HG03558 (cell line): ENCODE data around the gene PCSK5.

Experiments used
- ATAC-seq: cut with Tn5 transposase; IDR thresholded peaks from one replicate; pipeline ENCODE4 v1.9.1; 2021; ENCODE audit warnings: moderate number of reproducible peaks; ENCODE audit not compliant: unreplicated experiment; ENCODE audit errors: extremely low read depth

The PCSK5 gene

DNA sequence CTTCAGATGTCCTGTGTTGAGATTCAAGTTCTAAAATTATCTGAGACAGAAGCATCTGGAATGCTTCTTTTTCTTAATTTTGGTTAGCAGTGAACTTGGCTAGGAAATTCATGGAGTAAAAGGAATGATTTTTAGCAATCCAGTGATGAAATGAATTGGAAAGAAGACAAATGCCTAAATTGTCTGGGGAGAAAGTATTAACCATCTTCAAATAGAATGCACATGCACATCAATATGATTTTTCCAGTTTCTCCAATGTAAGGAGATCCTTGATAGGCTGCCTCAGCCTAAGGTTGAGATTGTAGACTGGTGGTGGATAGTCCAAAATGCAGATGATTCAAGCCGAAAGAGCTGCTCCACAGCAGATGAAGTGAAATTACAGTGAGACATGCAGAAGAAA, 106.7 kb downstream of the PCSK5 start:
- no peak for ATAC-seq

DNA sequence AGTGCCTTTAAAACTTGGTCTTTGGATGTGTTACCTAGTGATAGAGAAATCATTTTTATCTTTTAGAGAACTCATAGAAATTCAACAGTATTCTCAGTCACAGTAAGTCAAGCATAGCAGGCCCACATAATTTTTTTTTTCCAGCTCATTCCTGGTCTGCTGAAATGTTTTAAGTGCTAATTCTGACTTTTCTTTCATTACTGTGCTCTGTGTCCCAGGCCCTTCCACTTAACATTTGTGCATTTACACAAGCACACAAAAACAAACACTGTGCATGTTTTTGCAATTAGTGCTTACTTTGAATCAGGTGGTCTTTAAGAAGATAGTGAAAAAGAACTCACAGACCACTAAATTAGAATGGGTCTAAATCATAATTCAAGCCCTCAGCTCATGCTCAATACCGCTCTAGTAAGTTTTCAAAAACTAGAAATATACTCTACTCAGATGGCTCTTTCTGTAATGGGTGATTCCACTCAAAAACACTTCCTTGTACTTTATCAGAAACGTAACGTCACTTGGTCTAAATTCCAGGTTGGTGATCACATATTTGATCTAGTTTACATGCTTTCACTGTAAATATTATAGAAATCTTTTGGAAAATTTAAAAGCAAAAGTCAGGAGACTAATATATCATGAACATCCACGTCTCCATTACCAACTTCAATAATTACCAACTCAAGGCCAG, 107.8 kb downstream of the PCSK5 start:
- ATAC-seq, result no peak

DNA sequence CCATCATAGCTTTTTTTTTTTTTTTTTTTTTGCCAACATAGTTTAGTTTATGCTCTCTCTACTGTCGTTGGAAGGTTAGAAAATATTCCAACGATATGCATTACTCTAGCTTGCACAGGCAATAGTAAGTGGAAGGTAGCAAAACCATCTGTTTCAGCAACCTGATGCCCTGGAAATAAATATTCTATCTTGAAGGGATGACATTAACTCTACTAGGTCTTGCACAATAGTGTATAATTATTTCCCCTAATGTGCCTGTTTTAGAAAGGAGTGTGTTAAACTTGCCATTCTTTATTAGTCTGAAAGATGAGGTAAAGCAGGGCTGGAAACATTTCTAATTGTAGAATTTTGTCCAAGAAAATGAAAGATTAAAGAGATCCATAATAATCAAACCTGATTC, 111.0 kb downstream of the PCSK5 start:
- no peak for ATAC-seq

DNA sequence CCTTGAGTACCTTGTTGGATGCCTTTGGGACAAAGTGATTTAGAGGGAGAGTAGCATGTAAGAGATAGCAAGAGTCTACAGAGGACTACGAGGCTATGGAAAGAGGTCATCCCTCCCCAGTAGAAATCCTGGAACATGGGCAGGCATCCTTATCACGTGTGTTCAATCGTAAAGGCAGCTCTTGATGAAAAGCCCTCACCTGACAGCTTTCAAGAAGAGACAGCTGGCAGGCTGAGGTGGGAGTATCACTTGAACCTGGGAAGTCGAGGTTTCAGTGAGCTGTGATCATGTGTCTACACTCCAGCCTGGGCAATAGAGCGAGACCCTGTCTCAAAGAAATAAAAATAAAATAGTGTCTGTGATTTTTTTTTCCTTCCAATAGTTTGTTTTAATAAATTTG, 112.6 kb downstream of the PCSK5 start:
- no peak for ATAC-seq

DNA sequence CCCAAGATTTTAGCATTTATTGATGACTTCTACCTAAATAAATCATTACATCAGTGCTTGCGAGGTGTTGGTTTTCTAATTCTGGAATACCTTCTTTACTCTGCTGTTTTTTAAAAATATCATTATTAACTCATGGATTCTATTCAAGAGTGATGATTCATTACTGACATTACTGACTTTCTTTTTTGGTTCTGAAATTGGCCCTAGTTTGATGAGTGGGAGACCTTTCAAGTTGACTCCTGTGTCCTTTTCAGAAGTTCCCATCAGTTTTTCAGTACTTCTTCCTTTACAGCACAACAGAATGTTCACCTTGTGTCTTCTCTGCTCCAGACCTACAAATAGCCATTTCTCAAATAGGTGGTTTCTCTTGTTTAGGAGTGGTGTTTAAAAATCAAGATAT, 114.1 kb downstream of the PCSK5 start:
- no peak for ATAC-seq

DNA sequence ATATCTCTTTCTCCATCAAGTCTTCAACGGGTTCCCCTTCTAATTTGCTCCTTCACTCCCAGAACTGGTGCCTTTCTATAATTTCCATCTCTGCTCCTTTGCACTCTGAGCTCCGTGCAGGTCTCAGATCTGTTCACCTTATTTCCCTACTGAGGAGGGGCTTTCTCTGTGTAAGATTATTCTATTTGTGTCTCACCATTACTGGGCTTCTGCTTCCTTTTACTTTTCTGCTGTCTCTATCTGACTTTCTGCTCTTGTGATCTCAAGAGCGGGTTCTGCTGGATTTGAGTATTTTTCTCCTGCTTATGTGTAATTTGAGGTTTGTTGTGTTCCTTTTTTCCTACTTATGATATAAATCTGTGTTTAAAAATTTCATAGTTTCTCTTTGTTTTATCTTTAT, 117.5 kb downstream of the PCSK5 start:
- no peak for ATAC-seq

DNA sequence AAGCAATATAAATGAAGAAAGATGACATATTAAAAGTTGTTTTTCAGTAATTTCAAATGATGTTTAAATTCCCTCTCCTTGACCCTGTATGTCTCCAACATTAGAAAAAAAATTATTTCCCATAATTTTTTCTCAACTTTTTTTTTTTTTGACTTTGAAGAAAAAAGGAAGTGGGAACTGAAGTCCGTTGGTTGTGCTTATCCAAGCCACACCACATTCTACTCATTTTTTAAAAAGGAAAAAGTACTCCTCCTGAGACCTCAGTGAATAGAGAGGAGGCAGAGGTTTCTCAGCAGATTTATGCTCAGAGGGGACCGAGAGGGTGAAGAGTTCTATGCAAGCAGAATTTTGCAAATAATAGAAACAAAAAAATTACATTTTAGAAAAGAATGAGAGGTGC, 123.3 kb downstream of the PCSK5 start:
- no peak for ATAC-seq

DNA sequence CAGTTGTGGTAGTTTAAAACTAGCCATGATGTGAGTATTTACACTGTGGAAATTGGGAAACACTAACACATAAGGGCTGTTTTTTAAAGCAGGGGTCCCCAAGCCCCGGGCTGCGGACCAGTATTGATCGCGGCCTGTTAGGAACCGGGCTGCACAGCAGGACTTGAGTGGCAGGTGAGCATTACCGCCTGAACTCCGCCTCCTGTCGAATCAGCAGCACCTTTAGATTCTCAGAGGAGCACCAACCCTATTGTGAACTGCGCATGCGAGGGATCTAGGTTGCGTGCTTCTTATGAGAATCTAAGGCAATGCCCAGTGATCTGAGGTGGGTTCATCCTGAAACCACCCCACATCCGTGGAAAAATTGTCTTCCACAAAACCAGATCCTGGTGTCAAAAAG, 127.8 kb downstream of the PCSK5 start:
- ATAC-seq, result no peak

DNA sequence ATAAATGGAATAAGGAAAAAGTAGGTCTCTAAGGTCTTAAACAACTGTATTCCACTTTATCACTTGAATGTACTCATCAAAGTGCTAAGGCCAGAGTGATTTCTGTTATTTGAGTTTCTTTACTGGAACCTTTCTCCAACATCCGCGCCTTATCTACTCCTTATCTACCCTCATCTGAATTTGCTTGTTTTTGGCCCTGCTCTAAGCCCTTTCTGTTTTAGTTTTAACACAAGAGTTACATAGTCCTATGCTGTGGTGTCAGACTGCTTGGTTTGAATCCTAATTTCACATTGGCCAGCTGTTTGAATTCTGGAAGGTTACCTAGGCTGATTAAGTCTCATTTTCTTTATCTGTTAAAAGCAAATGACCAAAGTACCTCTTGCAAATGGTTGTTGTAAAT, 128.3 kb downstream of the PCSK5 start:
- ATAC-seq, result no peak

DNA sequence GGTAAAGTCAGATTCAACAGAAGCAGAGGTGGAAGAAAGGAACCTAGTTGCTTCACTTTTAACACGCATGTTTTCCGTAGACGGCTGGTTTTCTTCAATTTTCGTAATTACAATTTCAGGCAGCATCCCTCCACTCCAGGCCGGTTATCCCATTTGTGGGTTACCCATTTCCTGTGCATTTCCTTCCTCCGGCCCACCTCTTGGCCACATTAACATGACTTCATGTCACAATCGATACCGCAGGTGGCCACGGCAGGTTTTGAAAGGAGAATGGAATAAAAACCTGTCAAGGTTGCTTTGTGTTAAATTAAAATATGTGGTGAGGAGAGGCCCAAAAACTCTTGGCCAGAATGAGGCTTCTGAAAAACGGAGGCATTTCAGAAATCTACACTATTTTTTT, 130.2 kb downstream of the PCSK5 start:
- ATAC-seq, result no peak

DNA sequence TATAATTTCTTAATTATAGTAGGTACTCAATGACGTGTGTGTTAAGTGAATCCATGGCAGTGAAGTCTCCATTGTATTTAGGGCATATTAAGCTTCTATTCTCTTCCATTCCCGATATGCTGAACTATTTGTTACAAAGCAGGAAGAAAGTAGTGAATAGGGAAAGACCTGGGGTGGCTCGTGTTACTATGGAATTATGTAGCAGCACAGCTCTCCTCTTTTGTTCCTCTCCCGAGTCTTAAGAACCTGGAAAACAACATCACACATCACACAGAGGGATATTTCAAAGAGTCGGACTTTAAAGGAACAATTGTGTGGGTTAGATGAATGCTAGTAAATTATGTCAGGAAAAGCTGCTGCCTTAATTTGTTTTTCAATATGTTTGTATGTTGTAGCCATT, 131.8 kb downstream of the PCSK5 start:
- no peak for ATAC-seq

DNA sequence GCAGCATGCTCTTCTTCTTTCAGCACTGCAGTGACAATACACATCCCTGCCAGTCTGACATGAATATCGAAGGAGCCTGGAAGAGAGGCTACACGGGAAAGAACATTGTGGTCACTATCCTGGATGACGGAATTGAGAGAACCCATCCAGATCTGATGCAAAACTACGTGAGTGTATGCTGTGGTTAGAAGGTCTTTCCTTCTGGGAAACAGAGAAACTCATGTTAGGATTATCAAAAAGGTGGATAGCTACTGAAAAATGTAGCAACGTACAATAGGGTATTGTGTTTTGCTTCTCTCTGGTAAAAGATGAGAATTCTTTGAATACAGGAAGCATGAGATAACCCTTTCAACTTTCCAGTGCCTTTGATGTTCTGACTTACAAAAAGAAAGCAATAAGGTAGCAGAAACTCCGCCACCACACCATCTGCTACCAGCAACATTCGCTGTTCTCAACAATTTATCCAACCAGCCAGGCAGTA, 133.3 kb downstream of the PCSK5 start:
- no peak for ATAC-seq

DNA sequence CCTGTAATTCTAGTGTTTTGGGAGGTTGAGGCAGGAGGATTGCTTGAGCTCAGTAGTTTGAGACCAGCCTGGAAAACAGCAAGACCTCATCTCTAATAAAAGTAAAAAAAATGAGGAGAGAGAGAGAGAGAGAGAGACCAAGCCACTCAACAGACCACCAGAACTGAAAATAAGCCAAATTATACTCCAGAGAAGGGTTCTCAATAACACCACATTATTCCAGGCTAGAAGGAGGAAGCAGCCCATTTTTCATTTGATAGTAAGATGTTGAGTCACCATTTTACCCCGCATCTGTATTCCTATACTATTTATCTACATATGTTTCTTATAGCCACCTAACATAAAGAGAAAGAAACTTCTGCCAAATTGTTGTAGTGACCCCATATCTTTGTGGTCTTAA, 134.8 kb downstream of the PCSK5 start:
- no peak for ATAC-seq

DNA sequence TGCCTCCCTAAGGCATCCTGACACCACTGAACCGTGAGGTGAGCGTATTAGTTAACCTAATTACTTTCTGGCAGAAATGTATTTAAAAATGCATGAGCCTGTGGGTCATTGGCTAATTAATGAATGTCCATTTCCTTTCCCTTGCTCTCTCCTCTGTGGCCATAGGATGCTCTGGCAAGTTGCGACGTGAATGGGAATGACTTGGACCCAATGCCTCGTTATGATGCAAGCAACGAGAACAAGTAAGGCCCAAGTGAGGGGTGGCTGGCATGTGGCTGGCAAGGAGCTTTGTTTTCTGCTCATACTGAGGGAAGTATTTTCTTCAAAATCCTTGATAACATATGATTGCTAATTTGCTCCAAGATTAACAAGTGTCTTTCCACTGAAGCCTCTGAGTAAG, 136.3 kb downstream of the PCSK5 start:
- ATAC-seq, result no peak

DNA sequence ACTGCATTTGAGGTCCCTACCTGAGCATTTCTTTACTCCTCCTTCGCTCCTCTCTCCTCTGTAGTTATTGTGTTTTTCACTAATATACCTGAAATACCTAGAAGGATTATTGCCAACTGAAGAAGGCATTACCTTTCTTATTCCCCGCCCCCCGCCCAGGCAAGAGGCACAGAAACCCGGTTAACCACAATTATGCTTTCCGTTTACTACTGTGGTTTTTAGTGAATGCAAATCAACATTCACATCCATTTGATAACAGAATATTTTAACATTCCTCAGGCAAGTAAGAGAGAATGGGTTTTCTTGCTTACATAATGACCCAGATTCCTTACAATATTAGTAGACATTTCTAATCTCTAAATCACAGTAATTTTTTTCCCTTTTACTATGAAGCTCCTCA, 136.9 kb downstream of the PCSK5 start:
- no peak for ATAC-seq

DNA sequence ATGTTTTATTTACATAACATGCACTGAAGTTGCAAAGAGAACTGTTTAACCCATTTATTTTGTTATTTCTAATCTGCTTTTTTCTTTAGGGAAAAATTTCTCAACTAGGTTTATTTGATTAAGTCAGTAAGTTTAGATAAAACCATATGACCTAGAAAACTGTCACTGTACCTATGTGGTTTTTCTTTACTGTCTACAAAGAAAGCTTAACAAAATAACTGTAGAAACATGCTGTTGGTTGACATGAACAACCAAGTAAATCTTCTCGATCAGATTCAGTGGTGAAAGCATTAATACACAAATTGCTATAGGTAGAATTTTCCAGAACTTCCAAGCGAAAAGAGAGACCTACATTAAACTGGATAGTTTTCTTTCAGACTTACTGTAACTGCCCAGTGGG, 137.4 kb downstream of the PCSK5 start:
- no peak for ATAC-seq

DNA sequence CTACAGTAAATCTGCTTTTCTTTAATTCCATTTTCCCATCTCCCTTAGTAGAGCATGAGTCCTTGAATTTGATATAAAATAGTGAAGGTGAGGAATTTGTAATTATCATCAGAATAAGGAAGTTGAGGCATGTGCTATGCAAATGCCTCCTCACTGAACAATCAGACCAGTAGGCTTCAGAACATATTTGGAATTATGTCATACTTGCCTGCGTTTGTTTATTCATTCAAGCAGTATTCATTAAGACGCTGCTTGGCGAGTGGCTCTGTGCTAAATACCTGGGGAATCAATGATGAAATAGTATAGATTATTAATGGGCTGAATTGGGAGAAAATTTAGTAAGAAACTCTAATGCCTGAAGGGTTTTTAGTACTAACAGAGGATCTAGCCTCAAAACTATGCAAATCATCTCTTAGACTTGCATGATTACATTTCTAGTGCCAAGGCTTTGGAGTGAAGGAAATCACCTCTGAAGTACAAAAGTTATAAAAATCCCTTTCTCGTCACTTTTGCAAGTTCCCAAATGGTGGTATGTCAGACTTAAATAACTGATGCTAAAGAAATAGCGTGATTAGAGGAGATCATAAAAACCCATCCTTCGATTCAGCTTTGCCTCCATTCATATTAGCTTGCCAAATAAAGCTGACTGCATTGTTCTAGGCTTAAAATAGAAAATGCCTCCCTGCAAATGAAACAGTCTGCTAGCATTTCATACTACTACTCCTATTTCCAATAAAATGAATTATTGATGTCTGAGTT, 141.7 kb downstream of the PCSK5 start:
- no peak for ATAC-seq

DNA sequence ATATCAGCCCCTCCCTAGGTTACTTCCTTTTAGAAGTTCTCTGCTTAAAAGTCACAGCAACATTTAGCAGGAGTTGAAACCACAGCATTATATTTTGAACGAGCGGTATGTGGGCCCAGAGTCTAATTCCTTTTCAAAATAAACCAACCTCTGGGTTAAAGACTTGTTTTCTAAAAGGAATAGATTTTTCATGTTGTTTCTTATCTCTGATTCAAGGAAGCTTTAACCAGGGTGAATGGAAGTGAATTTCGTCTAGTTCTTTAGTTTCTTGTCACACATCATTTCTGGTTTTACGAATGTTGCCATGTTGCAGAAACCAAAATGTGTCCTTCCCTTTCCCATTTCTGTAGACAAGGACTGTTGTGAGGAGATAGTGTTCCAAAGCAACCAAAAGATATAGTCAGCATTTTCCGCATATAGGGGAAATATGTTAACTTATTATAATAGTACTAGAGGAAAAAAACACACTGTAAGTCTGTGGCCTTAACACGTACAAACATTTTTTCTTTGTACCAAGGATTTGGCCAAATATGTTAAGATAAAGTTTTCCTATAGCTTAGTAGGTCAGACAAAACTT, 142.4 kb downstream of the PCSK5 start:
- ATAC-seq, result no peak

DNA sequence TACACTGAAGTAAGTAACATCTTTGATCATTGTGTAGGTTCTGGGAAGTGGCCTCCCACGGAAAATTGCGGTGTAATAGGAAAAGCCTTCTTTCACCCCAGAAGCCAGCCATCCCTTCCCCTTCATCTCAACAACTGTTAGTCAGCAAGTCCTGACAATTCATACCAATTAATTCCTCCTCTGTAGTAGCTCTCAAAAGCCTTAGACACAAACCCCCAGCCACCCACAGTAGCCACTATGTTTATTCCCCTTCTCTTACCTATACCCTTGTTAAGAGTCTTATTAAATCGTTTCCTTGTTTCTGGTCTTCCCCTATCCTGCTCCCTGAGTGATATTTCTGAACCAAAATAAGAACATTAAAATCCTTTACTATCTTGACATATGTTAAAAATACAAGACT, 143.6 kb downstream of the PCSK5 start:
- no peak for ATAC-seq

DNA sequence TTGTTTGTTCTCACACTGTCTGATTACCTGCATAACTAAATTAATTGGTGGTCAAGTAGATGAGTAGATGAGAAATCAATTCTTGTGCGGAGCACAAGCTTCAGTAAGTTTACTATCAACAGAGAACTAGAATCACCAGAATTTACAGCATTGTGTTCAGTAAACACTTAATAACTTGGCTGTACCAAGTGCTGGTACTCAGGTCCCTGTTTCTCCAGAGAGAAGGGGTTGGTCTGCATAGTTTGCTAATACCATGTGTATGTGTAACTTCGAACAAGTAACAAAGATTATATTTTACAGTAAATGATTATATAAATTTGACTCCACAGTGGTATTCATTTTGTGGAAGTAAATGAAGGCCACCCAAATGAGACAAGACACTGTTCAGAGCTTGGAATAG, 146.3 kb downstream of the PCSK5 start:
- no peak for ATAC-seq

DNA sequence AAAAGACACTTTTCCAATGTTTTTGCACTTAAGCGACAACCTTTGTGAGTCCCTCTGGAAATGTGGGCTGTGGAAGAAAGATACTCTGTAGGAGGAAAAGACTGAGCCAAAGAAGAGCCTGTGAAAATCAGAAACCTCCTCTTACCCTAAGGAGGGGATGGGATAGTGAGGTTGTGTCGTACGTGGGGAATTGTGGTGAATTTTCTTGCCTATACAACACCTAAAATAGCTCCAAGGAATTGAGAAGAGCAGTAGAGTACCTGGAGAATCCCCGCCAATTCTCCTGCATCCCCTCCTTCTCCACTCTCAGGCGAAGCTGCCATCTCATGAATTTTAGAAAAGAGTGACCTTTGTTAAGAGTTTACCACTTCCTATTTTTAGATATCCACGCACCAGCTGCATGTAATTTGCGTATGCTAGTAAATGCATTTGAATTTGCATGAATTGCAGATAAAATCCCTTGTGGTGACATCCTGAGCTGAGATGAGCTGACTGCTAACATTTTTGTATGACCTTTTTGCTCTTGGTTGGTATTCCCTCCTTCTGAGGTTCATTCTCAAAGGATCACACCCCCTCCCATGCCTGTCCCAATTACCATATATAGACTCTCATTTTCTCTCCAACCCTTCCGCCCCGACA, 147.2 kb downstream of the PCSK5 start:
- no peak for ATAC-seq
